HepG2 (cell line): ENCODE measurements around the gene PFN4. TPM values are rescaled to one million over a fixed set of nuclear protein-coding genes. Genes with fewer than 3 reads are reported as not detected.

Source experiments
- ATAC-seq: fragments of 200-7000 bp; cut with Tn5 transposase; 3 replicates; pipeline ENCODE4 v1.9.1; 2020; ENCODE audit warnings: mild to moderate bottlenecking, moderate library complexity
- BruUV-seq: library from RNA; stranded (reverse); fragments of 400-500 nt; replicated peaks from 2 replicates; lab custom pipeline; 2021; lab: Mats Ljungman, UMichigan
- CTCF ChIA-PET: fragments of 300-600 bp; formaldehyde crosslinking; extraction: SDS; loops from one replicate; lab custom pipeline; 2021; ENCODE audit warnings: low total read pairs, inconsistent platforms, low intra/inter-chr PET ratio; lab: Yijun Ruan, JAX
- POLR2A ChIA-PET: fragments of 350-600 bp; sonication (Branson Sonifier 250); formaldehyde crosslinking; loops from one replicate; lab custom pipeline; 2020; ENCODE audit warnings: antibody characterized with exemption, inconsistent platforms; lab: Yijun Ruan, JAX
- DNase-seq: peaks from one replicate; pipeline ENCODE4 v3.0.0-alpha.2; 2015; ENCODE audit warnings: low spot score
- FAIRE-seq: peaks from 3 replicates; lab custom pipeline; 2011; peaks lifted over from hg19 to GRCh38; lab: Jason Lieb, UNC
- H2AFZ ChIP-seq: one replicate; pipeline ENCODE4 v1.6.1; 2011; ENCODE audit warnings: low read length, inconsistent platforms
- H3K27ac ChIP-seq: fragments of 300-600 bp; 3 replicates; pipeline ENCODE4 v1.8.0; 2011; ENCODE audit warnings: mixed run types, mild to moderate bottlenecking, mixed read lengths, low read length, inconsistent platforms; ENCODE audit not compliant: insufficient read depth; ENCODE audit errors: extremely low read length
- H3K27me3 ChIP-seq, 2 experiments: fragments of 200-600 bp in 1 of 2; 2 replicates in 1 of 2; 3 replicates in 1 of 2; pipeline versions ENCODE4 v1.6.0 to v1.8.0; 2011; ENCODE audit warnings: low read length in 2 of 2, mild to moderate bottlenecking in 2 of 2, moderate library complexity in 2 of 2, inconsistent platforms in 1 of 2; ENCODE audit not compliant: insufficient read depth in 2 of 2, control insufficient read depth in 1 of 2
- H3K36me3 ChIP-seq, 2 experiments: fragments of 200-600 bp in 1 of 2; replicated peaks in 1 of 2; 2 replicates in 1 of 2; 3 replicates in 1 of 2; pipeline versions ENCODE4 v1.5.1 to v1.8.0; 2011; ENCODE audit warnings: low read length in 2 of 2, inconsistent platforms in 1 of 2; ENCODE audit not compliant: insufficient read depth in 2 of 2, control insufficient read depth in 1 of 2
- H3K4me1 ChIP-seq: 2 replicates; pipeline ENCODE4 v1.5.1; 2012; ENCODE audit warnings: low read length, inconsistent platforms; ENCODE audit not compliant: insufficient read depth
- H3K4me2 ChIP-seq: 2 replicates; pipeline ENCODE4 v1.6.0; 2011; ENCODE audit warnings: low read depth, low read length, inconsistent platforms
- H3K4me3 ChIP-seq, 3 experiments: fragments of 200-600 bp in 1 of 3; sonication (generic), shearing (Covaris generic) in 1 of 3; replicated peaks in 1 of 3; 2 replicates each; pipeline ENCODE4 v1.5.1; 2011 to 2016; ENCODE audit warnings: low read length in 3 of 3, inconsistent platforms in 2 of 3, low read depth in 2 of 3, mild to moderate bottlenecking in 2 of 3, control low read depth in 1 of 3, mixed read lengths in 1 of 3; ENCODE audit not compliant: insufficient read depth in 1 of 3
- H3K79me2 ChIP-seq: one replicate; pipeline ENCODE4 v1.6.1; 2011; ENCODE audit warnings: low read length, inconsistent platforms; ENCODE audit not compliant: insufficient read depth
- H3K9ac ChIP-seq: 2 replicates; pipeline ENCODE4 v1.6.0; 2011; ENCODE audit warnings: mild to moderate bottlenecking, low read depth, low read length, inconsistent platforms; ENCODE audit not compliant: insufficient read depth
- H3K9me3 ChIP-seq: 2 replicates; pipeline ENCODE4 v1.5.1; 2012; ENCODE audit warnings: mild to moderate bottlenecking, low read length
- H4K20me1 ChIP-seq: 2 replicates; pipeline ENCODE4 v1.6.0; 2011; ENCODE audit warnings: inconsistent platforms, mild to moderate bottlenecking, low read length, moderate library complexity; ENCODE audit not compliant: insufficient read depth
- EHMT2 ChIP-seq: fragments of 200-600 bp; sonication (generic); IDR thresholded peaks from 2 replicates; pipeline ENCODE4 v1.7.0; 2017; ENCODE audit warnings: antibody characterized with exemption, low read depth, low read length, borderline replicate concordance
- FIP1L1 ChIP-seq: fragments of 200-400 bp; formaldehyde crosslinking; IDR thresholded peaks from 2 replicates; pipeline ENCODE4 v1.6.1; 2018; ENCODE audit warnings: low read depth, mild to moderate bottlenecking, low read length, moderate library complexity, borderline replicate concordance; ENCODE audit not compliant: insufficient read depth
- GMEB1 ChIP-seq: sonication (generic); formaldehyde crosslinking; IDR thresholded peaks from 2 replicates; pipeline ENCODE4 v1.5.1; 2020; ENCODE audit warnings: missing genetic modification reagents, mild to moderate bottlenecking, borderline replicate concordance
- MAFK ChIP-seq, 2 experiments: IDR thresholded peaks in 1 of 2; conservative IDR thresholded peaks in 1 of 2; 2 replicates each; pipeline ENCODE4 v1.6.1; 2011; ENCODE audit warnings: improper control_type of control experiment in 2 of 2, low read length in 2 of 2
- MYPOP ChIP-seq: sonication (generic); formaldehyde crosslinking; IDR thresholded peaks from 2 replicates; pipeline ENCODE4 v1.8.1; 2023; ENCODE audit warnings: mild to moderate bottlenecking, moderate library complexity, missing genetic modification reagents
- RFX1 ChIP-seq: fragments of 450-650 bp; IDR thresholded peaks from 2 replicates; pipeline ENCODE4 v1.6.1; 2017
- SALL1 ChIP-seq: sonication (generic); formaldehyde crosslinking; IDR thresholded peaks from 2 replicates; pipeline ENCODE4 v1.8.0; 2022; ENCODE audit warnings: mild to moderate bottlenecking, missing genetic modification reagents
- ZBTB26 ChIP-seq: IDR thresholded peaks from 2 replicates; pipeline ENCODE4 v1.6.1; 2016; ENCODE audit warnings: missing compliant biosample characterization, missing genetic modification reagents, borderline replicate concordance
- ZNF761 ChIP-seq: sonication (generic); formaldehyde crosslinking; conservative IDR thresholded peaks from 2 replicates; pipeline ENCODE4 v1.4.0; 2020; ENCODE audit warnings: mild to moderate bottlenecking, missing genetic modification reagents
- WGBS: methylation state at CpG from one replicate; pipeline ENCODE4 v1.1.6; 2017; ENCODE audit warnings: low lambda C conversion rate; 5-methylcytosine and 5-hydroxymethylcytosine counted together
- in situ Hi-C: cut with HindIII; loops from 2 replicates; pipeline ENCODE4 v1.10.0; 2017; ENCODE audit warnings: low pct_unique_long_range_greater_than_20kb; ENCODE audit not compliant: extremely low pct_ligation_motif_present
- intact Hi-C: fragments of 100-400 bp; cut with micrococcal nuclease; formaldehyde crosslinking; loops from one replicate; pipeline ENCODE4 v1.10.0; 2022; ENCODE audit not compliant: unreplicated experiment
- polyA plus RNA-seq, 8 experiments: library from polyadenylated mRNA; depleted of rRNA in 3 of 8; stranded (reverse) in 7 of 8; unstranded in 1 of 8; fragments of >200 nt; fragmentation: Illumina TruSeq in 4 of 8; extraction: Trizol in 4 of 8; gene quantifications; 2 replicates each; pipeline versions ENCODE4 v1.2.1 to v1.2.3, GENCODE V29; 2011 to 2016; ENCODE audit warnings: low read depth in 4 of 8, missing spikeins in 1 of 8, mixed read lengths in 1 of 8; ENCODE audit not compliant: insufficient read depth in 1 of 8
- total RNA-seq, 5 experiments: library from RNA; depleted of rRNA; stranded (reverse); fragments of >200 nt; fragmentation: Illumina TruSeq; extraction: Trizol; gene quantifications; 2 replicates each; pipeline ENCODE4 v1.2.3, GENCODE V29; 2016; ENCODE audit warnings: low read depth in 1 of 5

PFN4 gene
- total and polyA plus RNA-seq, 2 of the 13 experiments (the other 11 are each of a cell fraction or from before 2014, with no cell fraction given), result 0.12 to 0.20 TPM

- no peak for DNase-seq
- Histone ChIP-seq H2AFZ (no peak overlapping the region), H3K79me2 (no peaks in the 10 kb centered on the region), H4K20me1 (no peaks in the 10 kb centered on the region), H3K4me3 (no peak overlapping the region), H3K9me3 (peaks cover 9% of the 10 kb centered on the region; the same call in 1 of the 2 replicates), H3K36me3 (no peaks in the 10 kb centered on the region), H3K9ac (no peak overlapping the region), H3K27ac (no peak overlapping the region), H3K27me3 (peaks cover 0 to 8% of the 10 kb centered on the region in 2 experiments; a peak in 1 of 5 replicates), H3K4me2 (no peak overlapping the region), H3K4me1 (peaks cover 31% of the 10 kb centered on the region)
- 0% methylated on average over 1 of the region's 1 CpG for WGBS
- no peak for FAIRE-seq
- intact Hi-C loops, result no loop called here
- CTCF ChIA-PET, result no interaction called here
- ATAC-seq, result no peak
- BruUV-seq, result no TSS peak
- POLR2A ChIA-PET, result interaction anchor here (4.3 kb wide), 1 partner anchor 23 kb away, joined by 22 read pairs; the partner anchor contains the start of gene TP53I3
- TF ChIP-seq RFX1, result no peak
- TF ChIP-seq MAFK (conservative IDR thresholded peaks at IDR 0.05 in 1 of 2, IDR thresholded peaks at IDR 0.05 in 1 of 2; ENCODE audit: low read length in 2 of 2), result 0 out of 4 replicates have a peak, but pooled peaks of 1 of the 2 experiments have one; percentile 21
- TF ChIP-seq SALL1 (CRISPR knock-in tag), result no peak
- in situ Hi-C loops, result no loop called here
Measured at GRCh38 chr2:24107336-24107735, 15.8 kb downstream of the PFN4 start.

GRCh38 chr2:24106786-24107185 is 16.3 kb downstream of the PFN4 start:
- Histone ChIP-seq H3K4me3 (no peak overlapping the region), H3K4me1 (peaks cover 31% of the 10 kb centered on the region), H3K79me2 (no peaks in the 10 kb centered on the region), H3K27ac (no peak overlapping the region), H3K27me3 (peaks cover 0 to 8% of the 10 kb centered on the region in 2 experiments; a peak in 1 of 5 replicates), H3K36me3 (no peaks in the 10 kb centered on the region), H3K4me2 (no peak overlapping the region), H4K20me1 (no peaks in the 10 kb centered on the region), H3K9me3 (peaks cover 9% of the 10 kb centered on the region; the same call in 1 of the 2 replicates), H3K9ac (no peak overlapping the region), H2AFZ (no peak overlapping the region)
- intact Hi-C loops, result no loop called here
- FAIRE-seq (no peak), ATAC-seq (no peak), DNase-seq (no peak)
- ChIA-PET CTCF (no interaction called here), POLR2A (interaction anchor here (4.3 kb wide), 1 partner anchor 23 kb away, joined by 22 read pairs; the partner anchor contains the start of gene TP53I3)
- TF ChIP-seq GMEB1, result no peak
- TF ChIP-seq FIP1L1, result no peak
- TF ChIP-seq MYPOP (CRISPR knock-in tag), result no peak
- no peak for TF ChIP-seq ZNF761 (CRISPR knock-in tag)
- no peak for TF ChIP-seq ZBTB26 (CRISPR knock-in tag)
- no peak for TF ChIP-seq EHMT2
- in situ Hi-C loops, result no loop called here
- BruUV-seq, result no TSS peak
